Measurements from ENCODE around the gene MIP.
"Not testable (repeated sequence)": the region's sequence is repeated elsewhere in the genome, so short reads cannot be mapped to it uniquely, and the experiment has no call there.

MIP gene

GRCh38 chr12:56401612-56402011 lies 52.8 kb downstream of the MIP start:
- DNase-seq, result not testable (repeated sequence)

- DNase-seq, result not testable (repeated sequence)
These were observed 53.3 kb downstream of the MIP start for GRCh38 chr12:56401125-56401524.
